Stimulated activated CD4-positive, alpha-beta T cell treated with anti-CD3 and anti-CD28 coated beads, Interleukin-1b, Interleukin-23, amount 100 ng/mL, for 1 hour (primary cell): ENCODE measurements around the gene CNOT2.
"Not testable (repeated sequence)": the region's sequence is repeated elsewhere in the genome, so short reads cannot be mapped to it uniquely, and the experiment has no call there.

ENCODE experiments used
- DNase-seq, 2 donors: peaks; one replicate each; pipeline ENCODE4 v3.0.0-alpha.2; 2020; ENCODE audit warnings: low read depth in 2 of 2

CNOT2 gene

GRCh38 chr12:70251661-70252060 lies 8.4 kb downstream of the CNOT2 start:
- DNase-seq = no peak

DNA sequence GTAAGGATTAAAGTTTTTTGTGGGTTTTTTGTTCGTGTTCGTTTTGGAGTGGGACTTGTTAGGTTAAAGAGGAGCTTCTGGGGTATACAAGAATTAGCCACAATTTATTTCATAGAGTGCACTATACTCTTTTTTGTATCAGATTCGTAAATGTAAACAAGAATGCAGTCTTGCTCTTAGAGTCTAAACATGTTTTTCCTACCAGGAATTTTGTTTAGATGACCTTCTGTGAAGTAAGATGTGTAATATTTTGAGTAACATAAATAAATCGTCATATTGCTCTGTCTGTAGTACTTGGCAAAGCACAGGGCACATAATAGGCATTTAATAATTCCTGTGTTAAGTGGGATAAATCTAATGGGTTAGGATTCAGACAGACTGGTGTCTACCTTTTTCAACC lies 9.6 kb downstream of the CNOT2 start:
- no peak for DNase-seq

GRCh38 chr12:70254225-70254624 lies 11.0 kb downstream of the CNOT2 start:
- DNase-seq = no peak

DNA sequence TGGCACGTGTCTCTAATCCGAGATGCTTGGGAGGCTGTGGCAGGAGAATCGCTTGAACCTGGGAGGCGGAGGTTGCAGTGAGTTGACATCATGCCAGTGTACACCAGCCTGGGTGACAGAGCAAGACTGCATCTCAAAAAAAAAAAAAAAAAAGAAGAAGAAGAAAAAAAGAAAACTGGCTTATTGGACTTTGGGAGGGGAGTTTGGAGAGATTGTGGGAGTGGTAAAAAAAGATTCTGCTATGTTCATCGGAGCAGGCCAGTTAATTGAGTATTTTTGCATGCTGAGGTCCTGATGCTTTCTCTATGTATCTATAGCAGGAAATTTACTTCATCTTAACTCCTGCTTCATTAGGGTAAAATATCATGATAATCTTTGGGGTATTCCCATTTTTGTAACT lies 11.6 kb downstream of the CNOT2 start:
- no peak for DNase-seq

DNA sequence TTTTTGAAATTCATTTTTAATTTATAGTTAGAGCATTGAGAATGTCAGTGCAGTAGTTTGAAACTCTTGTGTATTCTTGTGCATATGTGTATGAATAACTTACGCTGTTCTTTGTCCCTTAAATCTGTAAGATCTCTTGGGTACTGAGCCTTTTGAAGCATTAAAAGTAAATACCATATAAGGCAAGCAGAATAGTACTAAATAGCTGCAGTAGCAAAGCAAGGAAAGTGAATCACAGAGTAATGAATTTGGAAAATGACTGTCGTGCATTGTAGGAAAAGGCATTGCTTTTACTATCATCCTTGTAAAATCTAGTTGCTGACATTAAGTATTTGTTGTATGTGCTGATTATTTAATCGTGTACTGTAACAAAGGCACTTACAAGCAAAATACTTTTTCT lies 12.1 kb downstream of the CNOT2 start:
- DNase-seq = no peak

- no peak for DNase-seq
These were observed 15.6 kb downstream of the CNOT2 start for GRCh38 chr12:70258605-70259403.

- DNase-seq = no peak
These were observed 17.4 kb downstream of the CNOT2 start for GRCh38 chr12:70260646-70261045.

DNA sequence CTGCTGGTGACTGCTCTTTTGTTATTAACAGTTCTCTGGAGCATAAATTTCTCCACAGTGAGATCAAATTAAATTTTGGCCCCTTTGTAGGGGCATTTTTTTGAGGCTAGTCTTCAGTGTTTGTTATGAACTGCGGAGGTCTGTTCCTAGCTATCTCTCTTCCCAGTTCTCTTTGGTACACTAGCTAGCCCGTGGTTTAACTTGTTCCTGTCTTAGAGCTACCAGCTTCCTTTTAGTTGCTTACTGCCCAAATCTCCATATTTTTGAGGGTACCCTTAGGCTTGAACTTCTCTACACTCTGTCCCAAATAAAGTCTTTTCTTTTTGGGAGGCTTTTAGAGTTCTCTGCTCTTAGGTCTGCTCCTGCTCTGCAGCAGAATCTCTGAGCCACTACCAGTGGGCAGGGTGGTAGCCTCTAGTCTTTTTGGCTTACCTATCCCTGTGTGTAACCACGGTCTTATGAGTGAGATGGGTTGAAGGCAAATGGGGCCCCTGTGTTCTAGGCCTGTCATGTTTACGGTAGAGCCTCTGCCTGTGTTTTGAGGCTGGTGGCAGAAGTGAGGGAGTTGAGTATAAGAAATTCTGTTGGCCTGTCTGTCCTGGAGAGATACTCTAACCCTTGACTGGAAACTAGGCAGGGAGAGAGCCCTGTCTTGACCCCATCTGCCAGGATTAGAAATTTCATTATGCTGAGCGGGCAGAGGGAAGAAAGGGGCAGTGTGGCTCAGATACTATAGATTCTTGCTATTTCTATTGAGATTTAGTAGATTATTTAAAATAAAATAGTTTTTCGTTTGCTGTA lies 21.0 kb downstream of the CNOT2 start:
- no peak for DNase-seq

- no peak for DNase-seq
These were observed 21.9 kb downstream of the CNOT2 start for GRCh38 chr12:70265132-70265531.

DNA sequence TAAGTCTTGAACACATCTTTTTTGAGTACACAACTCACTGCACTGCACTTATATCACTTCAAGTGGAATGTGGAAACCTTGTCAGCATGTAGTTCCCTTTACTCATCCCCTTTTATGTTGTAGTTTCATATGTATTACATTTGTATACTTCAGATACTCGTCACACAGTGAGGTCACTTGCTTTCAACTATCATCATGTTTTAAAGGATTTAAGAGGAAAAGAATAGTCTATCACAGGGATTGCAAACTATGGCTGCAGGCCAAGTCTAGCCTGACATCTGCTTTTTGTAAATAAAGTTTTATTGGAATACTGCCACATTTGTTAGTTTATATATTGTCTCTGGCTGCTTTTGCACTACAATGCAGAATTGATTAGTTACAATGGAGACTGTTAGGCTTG lies 24.3 kb downstream of the CNOT2 start:
- DNase-seq = no peak

- DNase-seq = no peak
These were observed 25.7 kb downstream of the CNOT2 start for GRCh38 chr12:70268972-70269371.

DNA sequence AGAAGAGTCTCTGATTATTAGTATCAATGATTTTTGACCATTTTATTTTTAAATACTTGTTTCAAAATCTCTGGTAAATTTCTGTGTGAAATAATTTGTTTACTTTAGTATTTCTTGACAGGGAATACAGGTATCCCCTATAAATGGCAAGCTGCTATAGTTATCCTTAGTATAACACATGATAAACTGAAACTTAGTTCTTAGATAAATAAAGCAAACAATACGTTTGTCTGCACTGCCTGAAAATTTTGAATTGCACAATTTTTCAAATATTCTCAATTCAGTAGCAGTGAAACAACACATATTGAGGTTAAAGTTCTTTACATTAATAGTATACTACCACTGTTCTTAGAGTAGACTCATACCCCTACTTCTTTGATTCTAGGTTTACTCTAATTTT lies 26.9 kb downstream of the CNOT2 start:
- DNase-seq = no peak

- no peak for DNase-seq
These were observed 27.8 kb downstream of the CNOT2 start for GRCh38 chr12:70271025-70271424.

DNA sequence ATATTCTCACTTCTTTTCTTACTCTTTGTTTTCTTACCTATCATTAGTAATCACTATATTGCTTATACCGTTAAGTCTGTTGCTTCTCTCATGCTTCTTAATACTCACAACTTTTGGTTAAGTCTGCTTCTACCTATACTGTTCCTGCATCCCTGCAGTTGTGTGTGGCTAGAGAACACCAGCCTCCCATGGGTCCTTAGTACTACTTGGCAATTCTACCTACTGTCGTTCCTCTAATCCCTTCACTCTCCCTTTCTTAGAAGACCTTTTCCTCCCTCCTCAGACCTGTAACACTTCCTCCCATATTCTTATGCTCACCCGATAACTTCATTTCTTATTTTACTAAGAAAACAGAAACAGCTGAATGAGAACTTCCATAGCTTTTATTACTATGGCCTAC lies 29.3 kb downstream of the CNOT2 start:
- DNase-seq = no peak

DNA sequence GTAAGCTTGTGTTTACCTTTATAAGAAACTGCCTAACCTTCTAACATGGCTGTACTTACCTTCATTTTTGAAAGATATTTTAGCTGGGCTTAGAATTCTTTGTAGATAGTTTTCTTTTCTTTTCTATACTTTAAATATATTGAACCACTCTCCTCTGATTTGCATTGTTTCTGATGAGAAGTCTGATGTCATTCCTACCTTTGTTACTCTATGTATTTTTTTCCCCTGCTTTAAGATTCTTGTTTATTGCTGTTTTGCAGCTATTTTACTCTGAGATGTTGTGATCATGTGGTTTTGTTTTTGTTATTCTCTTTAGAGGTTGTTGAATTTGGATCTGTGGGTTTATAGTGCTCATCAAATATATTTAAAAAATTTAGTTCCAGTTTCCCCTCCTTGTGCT lies 31.8 kb downstream of the CNOT2 start:
- DNase-seq = no peak

DNA sequence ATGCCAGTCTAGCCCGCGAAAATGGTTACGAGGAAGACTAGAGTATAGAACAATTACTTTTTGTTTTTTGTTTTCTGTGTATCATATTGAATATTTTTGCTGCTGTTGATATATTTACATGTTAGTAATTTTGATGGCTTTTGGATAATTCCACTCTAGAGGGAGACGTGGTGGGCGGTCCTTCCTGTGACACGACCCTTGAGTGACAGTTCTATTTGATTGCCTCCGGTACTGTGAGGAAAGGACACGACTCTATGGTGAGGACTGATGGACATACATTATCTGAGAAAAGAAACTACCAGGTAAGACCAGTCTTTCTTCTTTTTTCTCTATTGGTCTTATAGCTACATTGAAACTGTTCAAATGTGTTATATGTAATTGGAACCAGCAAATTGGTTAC lies 34.7 kb downstream of the CNOT2 start:
- DNase-seq = no peak

DNA sequence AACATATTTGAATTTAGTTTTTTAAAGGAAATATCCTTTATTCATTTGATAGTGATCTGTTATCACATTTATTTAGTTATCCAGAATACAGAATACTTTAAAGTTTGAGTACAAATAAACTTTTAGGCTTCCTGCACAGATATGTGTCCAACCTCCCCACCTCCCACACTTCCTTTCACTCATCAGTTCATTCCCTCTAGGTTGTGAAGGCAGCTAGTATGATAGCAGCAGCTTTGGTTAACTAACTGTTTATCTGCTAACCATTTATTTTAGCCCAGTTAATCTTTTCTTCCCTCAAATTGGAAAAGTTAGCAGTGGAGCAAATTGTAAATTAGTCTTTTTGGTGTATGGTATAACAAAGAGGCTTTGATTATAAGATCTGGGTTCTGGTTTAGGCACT lies 35.7 kb downstream of the CNOT2 start:
- DNase-seq = no peak

DNA sequence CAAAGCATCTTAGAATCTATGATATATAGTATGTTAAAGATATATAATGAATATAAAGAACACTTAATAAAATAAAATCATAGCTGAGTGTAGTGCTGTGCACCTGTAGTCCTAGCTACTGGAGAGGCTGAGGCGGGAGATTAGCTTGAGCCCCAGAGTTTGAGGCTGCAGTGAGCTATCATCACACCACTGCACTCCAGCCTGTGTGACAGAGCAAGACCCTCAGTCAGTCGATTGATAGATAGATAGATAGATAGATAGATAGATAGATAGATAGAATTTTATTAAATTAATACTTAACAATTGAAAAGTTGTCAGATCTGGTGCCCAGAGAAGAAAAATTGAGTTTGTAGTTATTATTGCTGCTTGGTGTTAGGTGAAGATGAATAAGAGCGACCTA lies 40.0 kb downstream of the CNOT2 start:
- DNase-seq = no peak

DNA sequence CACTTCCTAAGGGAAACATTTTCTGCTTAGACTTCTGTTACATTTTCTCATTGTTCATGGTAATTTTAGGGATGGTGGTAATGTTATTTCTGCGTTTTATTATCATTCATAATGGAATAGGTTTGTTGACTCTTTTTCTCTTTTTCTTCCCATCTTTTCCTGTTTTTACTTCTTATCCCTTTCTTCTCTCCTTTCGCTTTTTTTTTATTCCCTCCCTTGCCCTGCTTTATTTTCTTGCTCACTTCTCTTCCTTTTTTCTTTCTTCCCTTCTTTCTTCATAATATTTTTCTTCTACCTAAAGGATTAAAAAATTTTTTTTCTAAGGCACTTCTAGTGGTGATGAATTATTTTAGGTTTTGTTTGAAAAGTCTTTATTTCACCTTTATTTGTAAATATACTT lies 45.6 kb downstream of the CNOT2 start:
- DNase-seq = no peak

DNA sequence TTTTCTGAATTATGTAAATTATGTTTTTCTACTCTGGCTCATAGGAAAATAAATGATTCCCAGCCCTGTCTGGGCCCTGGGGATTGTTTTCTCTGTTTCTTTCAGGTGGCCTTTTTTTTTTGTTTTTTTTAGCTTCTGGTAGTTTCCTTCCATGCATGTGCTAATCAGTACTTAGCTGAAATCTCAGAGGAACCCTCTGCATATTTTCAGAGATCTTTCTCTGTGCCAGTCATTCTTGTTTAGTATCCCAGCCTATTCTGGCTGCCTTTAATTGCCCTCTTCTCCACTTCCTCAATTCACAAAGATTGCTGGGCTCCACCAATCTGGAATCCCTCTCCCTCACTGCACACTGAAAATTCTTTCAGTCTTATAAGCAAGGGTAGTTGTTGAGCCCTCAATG lies 46.9 kb downstream of the CNOT2 start:
- no peak for DNase-seq

GRCh38 chr12:70292017-70292776 lies 49.0 kb downstream of the CNOT2 start:
- DNase-seq = no peak

- not testable (repeated sequence) for DNase-seq
These were observed 61.7 kb downstream of the CNOT2 start for GRCh38 chr12:70304684-70305555.
